Inflammatory macrophage (primary cell): Measurements from ENCODE around the gene FANK1.

Experiments
- DNase-seq, 2 donors: peaks; one replicate each; pipeline ENCODE4 v3.0.0-alpha.2; 2020 to 2022

Gene FANK1

DNA sequence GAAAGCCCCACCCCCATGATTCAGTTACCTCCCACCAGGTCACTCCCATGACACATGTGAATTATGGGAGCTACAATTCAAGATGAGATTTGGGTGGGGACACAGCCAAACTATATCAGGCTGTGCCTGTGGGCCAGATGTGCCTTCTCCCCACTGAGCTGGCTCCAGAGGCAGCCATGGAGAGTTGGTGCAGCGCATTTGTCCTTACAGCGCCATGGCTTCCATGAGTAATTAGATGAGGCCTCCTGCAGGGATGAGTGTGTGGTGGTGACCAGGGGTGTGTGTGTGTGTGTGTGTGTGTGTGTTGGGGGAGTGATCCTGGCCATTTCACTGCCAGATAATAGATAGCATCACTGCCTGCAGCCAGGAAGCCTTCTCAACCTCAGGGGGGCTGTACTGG, 94.6 kb downstream of the FANK1 start:
- no peak for DNase-seq

DNA sequence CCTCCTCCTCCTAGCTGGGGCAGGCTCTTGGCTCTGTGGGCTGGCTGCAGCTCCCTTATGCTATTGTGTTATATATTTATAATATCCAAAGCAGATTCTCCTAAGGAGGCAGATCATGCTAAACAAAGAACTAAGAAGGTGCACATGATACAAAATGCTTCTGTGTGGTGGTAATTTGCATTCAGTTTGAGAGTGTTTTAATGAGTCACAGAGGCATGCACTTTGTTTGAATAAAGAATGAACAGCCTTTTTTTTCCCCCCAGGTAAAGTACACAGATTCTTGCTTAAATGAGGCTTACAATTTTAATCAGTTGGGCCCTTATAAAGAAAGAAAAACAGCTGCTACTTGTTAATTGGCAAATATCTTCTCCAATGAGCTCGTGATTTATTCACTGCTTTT, 95.0 kb downstream of the FANK1 start:
- no peak for DNase-seq

GRCh38 chr10:125992254-125992653, 95.9 kb downstream of the FANK1 start:
- DNase-seq: no peak

DNA sequence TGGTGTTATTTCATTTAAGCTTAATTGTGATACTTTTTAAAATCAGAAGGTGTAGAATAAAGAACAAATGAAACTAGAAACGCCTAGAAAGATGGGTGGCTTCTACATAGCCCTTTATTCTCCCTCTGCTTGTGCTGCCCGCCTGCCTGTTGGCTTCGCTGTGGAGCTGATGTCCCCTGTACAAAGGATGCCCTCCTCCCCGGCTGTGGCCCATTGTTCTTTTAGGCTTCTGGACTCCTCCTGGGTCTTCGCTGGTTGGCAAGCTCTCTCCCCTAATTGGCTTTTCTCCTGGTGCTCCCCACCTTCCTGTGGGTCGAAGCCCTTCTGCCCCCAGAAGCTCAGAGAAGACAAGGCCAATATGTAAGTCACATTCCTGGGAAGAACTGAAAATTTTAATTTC, 98.2 kb downstream of the FANK1 start:
- no peak for DNase-seq

GRCh38 chr10:125995726-125996304, 99.5 kb downstream of the FANK1 start:
- DNase-seq: no peak

- no peak for DNase-seq
These were observed 101.2 kb downstream of the FANK1 start for GRCh38 chr10:125997586-125997985.

GRCh38 chr10:125999694-126000093, 103.3 kb downstream of the FANK1 start:
- no peak for DNase-seq

GRCh38 chr10:126001576-126001975, 105.2 kb downstream of the FANK1 start:
- no peak for DNase-seq

DNA sequence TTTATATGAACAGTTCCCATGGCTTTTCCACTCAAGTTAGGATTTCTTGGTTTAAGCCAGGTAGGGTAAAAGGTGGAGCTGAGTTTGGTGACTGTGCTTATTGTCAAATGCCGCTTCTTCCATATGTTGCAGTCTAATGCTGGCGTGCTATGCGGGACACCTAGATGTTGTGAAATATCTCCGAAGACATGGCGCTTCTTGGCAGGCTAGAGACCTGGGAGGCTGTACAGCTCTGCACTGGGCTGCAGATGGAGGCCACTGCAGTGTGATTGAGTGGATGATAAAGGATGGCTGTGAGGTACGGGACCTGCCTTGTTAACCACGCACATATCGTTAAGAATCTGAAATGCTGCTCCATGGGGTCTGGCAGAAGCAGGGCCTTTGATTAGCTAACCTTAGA, 108.4 kb downstream of the FANK1 start:
- no peak for DNase-seq

DNA sequence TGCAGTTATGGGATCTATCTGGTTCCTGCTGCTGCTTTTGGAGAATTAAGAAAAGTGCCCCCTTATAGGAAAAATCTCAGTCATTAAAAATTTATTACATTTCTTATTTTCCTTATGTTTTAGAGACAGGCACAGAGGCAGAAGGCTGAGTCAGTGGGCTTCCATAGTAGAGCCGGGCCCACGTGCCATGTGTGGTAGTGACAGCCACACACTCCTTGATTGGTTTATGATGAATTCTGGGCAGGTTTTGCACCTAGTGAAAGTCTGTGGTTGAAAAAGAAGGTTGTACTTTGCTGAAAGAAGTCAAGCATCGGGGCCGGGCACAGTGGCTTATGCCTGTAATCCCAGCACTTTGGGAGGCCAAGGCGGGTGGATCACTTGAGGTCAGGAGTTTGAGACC, 109.9 kb downstream of the FANK1 start:
- DNase-seq: no peak

- no peak for DNase-seq
These were observed 110.5 kb downstream of the FANK1 start for GRCh38 chr10:126006906-126007305.

- DNase-seq: no peak
These were observed 113.3 kb downstream of the FANK1 start for GRCh38 chr10:126009650-126010049.

DNA sequence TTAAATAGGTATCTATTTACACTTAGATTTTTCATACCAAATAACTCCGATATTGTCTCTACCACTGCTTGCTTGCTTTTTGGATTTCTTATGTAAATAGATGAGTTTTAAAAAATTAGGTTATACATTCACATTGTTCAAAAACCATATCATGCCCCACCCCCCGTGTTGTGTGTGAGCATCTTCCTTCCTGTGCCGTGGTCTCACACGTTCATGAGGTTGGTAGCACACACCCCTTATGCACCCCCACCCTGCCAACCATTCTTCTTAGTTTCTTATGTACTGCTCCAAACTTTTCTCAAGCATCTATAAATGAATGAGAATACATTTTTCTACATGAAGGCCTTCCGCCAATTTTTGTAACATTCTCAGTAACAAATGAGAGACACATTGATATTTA, 115.6 kb downstream of the FANK1 start:
- DNase-seq: no peak

DNA sequence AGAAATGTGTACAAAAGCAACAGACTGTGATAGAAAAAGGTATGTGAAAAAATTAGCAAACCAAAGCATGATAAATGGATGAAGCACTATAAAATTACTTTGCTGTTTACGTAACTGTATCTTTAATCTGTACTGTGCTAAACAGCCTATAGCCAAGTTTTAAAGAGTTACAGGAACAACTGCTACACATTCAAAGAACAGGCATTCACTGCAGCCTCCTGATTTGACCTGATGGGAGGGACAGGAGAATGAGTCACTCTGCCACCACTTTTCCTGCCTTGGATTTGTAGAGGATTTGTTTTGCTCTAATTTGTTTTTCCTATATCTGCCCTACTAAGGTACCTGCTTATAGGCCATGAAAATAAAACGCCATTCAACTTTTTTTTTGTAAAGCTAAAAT, 116.1 kb downstream of the FANK1 start:
- no peak for DNase-seq

DNA sequence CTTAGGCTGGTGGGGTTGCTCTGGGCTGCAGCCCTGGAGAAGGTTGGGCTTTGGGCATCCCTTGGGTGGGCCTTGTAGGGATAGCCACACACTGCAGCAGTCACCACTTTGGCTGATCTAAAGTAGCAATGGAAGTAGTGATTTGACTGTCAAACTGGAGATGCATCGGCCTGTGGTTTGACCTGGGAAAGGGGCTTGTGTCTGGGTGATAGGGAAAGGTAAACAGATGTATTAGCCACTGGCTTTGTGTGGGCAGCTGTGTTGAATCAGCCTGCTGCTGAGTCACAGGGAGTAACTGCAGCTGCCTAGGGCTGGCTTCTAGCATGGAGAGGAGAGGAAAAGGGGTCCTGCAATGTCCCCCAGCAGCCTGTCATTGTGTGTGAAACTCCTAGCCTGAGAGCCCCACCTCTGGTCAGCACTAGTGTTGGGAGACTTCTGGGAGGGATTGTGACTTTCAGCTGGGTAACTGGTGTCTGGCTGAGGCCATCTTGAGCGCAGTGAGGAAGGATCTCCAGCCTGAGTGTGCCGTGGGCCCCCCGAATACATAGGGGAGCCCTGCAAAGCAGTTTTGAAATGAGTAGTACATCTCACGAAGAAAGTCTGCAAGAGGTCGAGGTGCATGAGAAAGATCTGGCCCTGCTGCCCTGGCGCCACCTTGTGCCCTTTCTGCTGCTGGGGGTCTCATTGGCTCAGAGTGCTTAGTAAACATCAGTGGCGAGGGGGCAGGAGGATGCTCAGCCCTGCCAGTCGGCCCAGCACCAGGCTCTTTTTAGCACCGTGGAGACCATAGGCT, 117.3 kb downstream of the FANK1 start:
- peak in 1 of 2 donors; percentile 51 for DNase-seq

DNA sequence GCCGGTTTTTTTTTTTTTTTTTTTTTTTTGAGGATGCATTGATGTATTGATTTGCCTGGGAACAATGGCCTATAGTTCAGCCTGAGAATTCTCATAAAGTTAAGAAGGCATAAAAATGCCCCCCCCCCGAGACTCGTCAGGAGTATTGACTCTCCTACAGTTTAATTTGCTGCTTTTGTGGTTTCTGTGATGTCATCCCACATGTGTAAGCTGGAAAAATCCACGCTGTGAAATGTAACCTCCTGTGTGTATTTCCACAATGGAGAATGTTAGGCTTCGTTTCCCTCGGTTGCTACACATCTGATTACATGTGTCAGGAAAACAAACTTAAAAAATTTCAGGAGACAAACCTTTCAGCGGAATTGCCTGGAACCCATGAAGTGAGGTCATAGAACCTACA, 117.9 kb downstream of the FANK1 start:
- DNase-seq: no peak

DNA sequence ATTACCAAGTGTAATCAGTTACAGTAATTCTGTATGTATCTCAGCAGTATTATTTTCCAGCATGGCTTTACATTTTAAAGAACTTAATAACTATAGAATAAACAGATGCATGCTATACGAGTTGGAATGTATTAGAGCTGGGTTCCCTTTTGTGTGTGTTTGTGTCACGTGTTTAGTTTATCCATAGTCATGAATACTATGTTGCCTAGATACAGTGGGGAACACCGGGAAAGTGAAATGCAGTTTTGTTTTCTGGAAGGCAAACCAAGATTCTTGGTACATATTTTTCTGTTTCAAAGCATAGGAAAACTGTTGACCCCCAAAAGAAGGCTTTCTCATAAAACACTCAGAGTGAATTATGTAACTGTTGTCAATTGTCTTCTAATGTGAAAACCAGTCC, 119.0 kb downstream of the FANK1 start:
- no peak for DNase-seq

- no peak for DNase-seq
These were observed 119.9 kb downstream of the FANK1 start for GRCh38 chr10:126016156-126016805.

- no peak for DNase-seq
These were observed 120.5 kb downstream of the FANK1 start for GRCh38 chr10:126016882-126017281.

- no peak for DNase-seq
These were observed 121.7 kb downstream of the FANK1 start for GRCh38 chr10:126017961-126018560.

DNA sequence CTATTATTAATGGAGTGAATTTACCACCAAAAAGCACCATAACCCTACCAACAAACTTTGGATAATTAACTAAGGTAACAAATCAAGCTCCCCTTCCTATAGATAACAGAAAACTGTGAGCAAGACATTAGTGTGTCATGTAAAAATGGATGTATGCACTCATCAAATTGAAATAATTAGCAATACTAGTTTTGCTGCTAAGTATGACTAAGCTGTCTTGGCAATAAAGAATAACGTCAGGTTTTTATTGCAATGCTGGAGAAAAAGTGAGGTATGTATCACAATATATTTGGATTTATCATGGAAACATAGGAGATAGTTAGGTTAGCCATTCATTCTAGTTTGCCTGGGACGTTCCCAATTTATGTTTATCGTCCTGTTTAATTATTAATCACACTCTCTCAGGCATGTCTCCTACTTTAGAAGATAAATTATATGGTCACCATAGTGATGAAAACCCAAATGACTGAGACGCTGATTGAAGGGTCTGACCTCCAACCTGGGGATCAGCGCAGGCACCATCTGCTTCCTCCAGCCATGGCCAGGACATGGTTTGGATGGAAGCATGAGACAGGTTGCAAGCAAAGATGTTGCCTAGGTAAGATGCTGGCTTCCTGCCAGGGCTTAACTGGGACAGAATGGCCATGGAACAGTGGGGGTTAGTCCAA, 125.6 kb downstream of the FANK1 start:
- DNase-seq: no peak

DNA sequence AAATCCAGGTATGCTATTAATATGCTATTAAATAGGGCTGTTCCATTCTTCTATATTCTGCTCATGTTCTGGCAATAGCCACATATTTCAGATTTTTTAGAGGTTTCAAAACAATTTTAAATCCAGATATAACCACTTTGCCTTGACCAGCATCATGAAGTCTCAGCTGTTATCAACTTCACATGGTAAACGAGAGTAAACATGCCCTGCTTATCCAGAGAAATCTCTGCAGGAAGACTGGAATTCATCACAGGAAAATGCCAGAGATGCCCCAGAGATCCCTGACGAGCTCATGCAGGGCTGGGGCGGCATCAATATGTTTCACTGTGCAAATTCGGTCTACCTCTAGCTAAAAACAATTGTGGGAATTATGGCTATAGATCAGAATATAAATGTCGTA, 126.5 kb downstream of the FANK1 start:
- no peak for DNase-seq

- DNase-seq: peak; percentile 22 to 28
These were observed 131.3 kb downstream of the FANK1 start for GRCh38 chr10:126027692-126028091.
